Trophoblast cell (in vitro differentiated cells and primary cell): ENCODE data around the gene MRO.
A peak's percentile ranks its signal among the peaks of the same experiment; 100 is the strongest.

Experiments used
- DNase-seq, 2 donors: peaks; one replicate each; pipeline ENCODE4 v3.0.0-alpha.2; 2016
- H2AFZ ChIP-seq: 2 replicates; pipeline ENCODE4 v1.6.1; 2013; ENCODE audit warnings: low read length, moderate library complexity, mild to moderate bottlenecking; ENCODE audit not compliant: insufficient read depth, poor library complexity
- H2AK5ac ChIP-seq: 2 replicates; pipeline ENCODE4 v1.6.1; 2013; ENCODE audit warnings: mild to moderate bottlenecking, low read length
- H2BK120ac ChIP-seq: 2 replicates; pipeline ENCODE4 v1.6.1; 2013; ENCODE audit warnings: low read length, mild to moderate bottlenecking, moderate library complexity; ENCODE audit not compliant: insufficient read depth, poor library complexity
- H2BK12ac ChIP-seq: 2 replicates; pipeline ENCODE4 v1.6.1; 2013; ENCODE audit warnings: mild to moderate bottlenecking, low read length, moderate library complexity
- H2BK5ac ChIP-seq: 2 replicates; pipeline ENCODE4 v1.6.1; 2013; ENCODE audit warnings: low read length, low read depth, moderate library complexity, mild to moderate bottlenecking; ENCODE audit not compliant: poor library complexity
- H3K14ac ChIP-seq: 2 replicates; pipeline ENCODE4 v1.6.1; 2013; ENCODE audit warnings: mild to moderate bottlenecking, low read length
- H3K18ac ChIP-seq: 2 replicates; pipeline ENCODE4 v1.6.1; 2013; ENCODE audit warnings: mild to moderate bottlenecking, low read length
- H3K23ac ChIP-seq: 2 replicates; pipeline ENCODE4 v1.6.1; 2013; ENCODE audit warnings: low read length
- H3K27ac ChIP-seq: 2 replicates; pipeline ENCODE4 v1.5.1; 2013; ENCODE audit warnings: low read depth, mild to moderate bottlenecking, inconsistent platforms, low read length, moderate library complexity
- H3K27me3 ChIP-seq: 2 replicates; pipeline ENCODE4 v1.6.1; 2013; ENCODE audit warnings: inconsistent platforms, mild to moderate bottlenecking, low read length, moderate library complexity; ENCODE audit not compliant: insufficient read depth
- H3K36me3 ChIP-seq, 2 experiments: 1 replicate in 1 of 2; 2 replicates in 1 of 2; pipeline ENCODE4 v1.6.1; 2013; ENCODE audit warnings: low read length in 2 of 2, mild to moderate bottlenecking in 2 of 2, moderate library complexity in 1 of 2; ENCODE audit not compliant: insufficient read depth in 2 of 2, control insufficient read depth in 1 of 2
- H3K4ac ChIP-seq: 2 replicates; pipeline ENCODE4 v1.6.1; 2013; ENCODE audit warnings: low read depth, mild to moderate bottlenecking, low read length, moderate library complexity
- H3K4me1 ChIP-seq, 2 experiments: 1 replicate in 1 of 2; 2 replicates in 1 of 2; pipeline ENCODE4 v1.6.1; 2013; ENCODE audit warnings: low read length in 2 of 2, mild to moderate bottlenecking in 2 of 2, moderate library complexity in 1 of 2; ENCODE audit not compliant: insufficient read depth in 2 of 2, control insufficient read depth in 1 of 2
- H3K4me2 ChIP-seq: 2 replicates; pipeline ENCODE4 v1.6.1; 2013; ENCODE audit warnings: inconsistent platforms, mild to moderate bottlenecking, low read length, moderate library complexity
- H3K4me3 ChIP-seq: 2 replicates; pipeline ENCODE4 v1.5.1; 2013; ENCODE audit warnings: mild to moderate bottlenecking, low read depth, low read length, inconsistent platforms
- H3K79me1 ChIP-seq: one replicate; pipeline ENCODE4 v1.6.1; 2013; ENCODE audit warnings: low read length
- H3K79me2 ChIP-seq: 2 replicates; pipeline ENCODE4 v1.6.1; 2013; ENCODE audit warnings: low read length, mild to moderate bottlenecking; ENCODE audit not compliant: control insufficient read depth, insufficient read depth, poor library complexity
- H3K9ac ChIP-seq: 2 replicates; pipeline ENCODE4 v1.6.1; 2013; ENCODE audit warnings: mild to moderate bottlenecking, low read length
- H3K9me3 ChIP-seq: 2 replicates; pipeline ENCODE4 v1.6.1; 2013; ENCODE audit warnings: low read depth, mild to moderate bottlenecking, control low read depth, inconsistent platforms, low read length; ENCODE audit not compliant: insufficient read depth
- H4K12ac ChIP-seq: 2 replicates; pipeline ENCODE4 v1.6.1; 2013; ENCODE audit warnings: low read depth, mild to moderate bottlenecking, low read length, moderate library complexity
- H4K8ac ChIP-seq: 2 replicates; pipeline ENCODE4 v1.6.1; 2013; ENCODE audit warnings: low read depth, mild to moderate bottlenecking, low read length, moderate library complexity
- H4K91ac ChIP-seq: one replicate; pipeline ENCODE4 v1.6.1; 2013; ENCODE audit warnings: low read depth, mild to moderate bottlenecking, low read length, moderate library complexity
- WGBS: extraction: QIAGEN DNeasy Blood & Tissue Kit; methylation state at CpG from one replicate; pipeline ENCODE4 v1.1.7; 2013; ENCODE audit warnings: missing lambda C conversion rate; ENCODE audit not compliant: insufficient read length, insufficient coverage; ENCODE audit errors: extremely low coverage; 5-methylcytosine and 5-hydroxymethylcytosine counted together

MRO gene

GRCh38 chr18:50791599-50792438 lies 28.0 kb downstream of the MRO start:
- Histone ChIP-seq H2BK12ac (no peak overlapping the region), H3K4me1 (peaks cover 1 to 8% of the 10 kb centered on the region in 2 experiments), H3K9me3 (no peaks in the 10 kb centered on the region), H2BK120ac (no peak overlapping the region), H2BK5ac (no peak overlapping the region), H4K12ac (no peak overlapping the region), H3K4me2 (no peak overlapping the region), H2AK5ac (no peak overlapping the region), H3K4ac (no peak overlapping the region), H3K27ac (no peak overlapping the region), H3K79me1 (peaks cover 3% of the 10 kb centered on the region), H2AFZ (no peak overlapping the region), H3K27me3 (no peaks in the 10 kb centered on the region), H3K36me3 (no peaks in the 10 kb centered on the region), H3K9ac (no peak overlapping the region), H4K91ac (no peak overlapping the region), H3K18ac (no peak overlapping the region), H3K14ac (no peak overlapping the region), H3K79me2 (no peaks in the 10 kb centered on the region), H3K23ac (no peak overlapping the region), H3K4me3 (no peak overlapping the region), H4K8ac (no peak overlapping the region)
- WGBS, result no CpG with 5 or more reads among the region's 4 CpGs
- no peak for DNase-seq

GRCh38 chr18:50790948-50791347 lies 28.9 kb downstream of the MRO start:
- H3K79me2 ChIP-seq, result no peaks in the 10 kb centered on the region
- H4K8ac ChIP-seq, result no peak overlapping the region
- no peak overlapping the region for H3K27ac ChIP-seq
- no peaks in the 10 kb centered on the region for H3K27me3 ChIP-seq
- no peak overlapping the region for H3K23ac ChIP-seq
- H3K9me3 ChIP-seq, result no peaks in the 10 kb centered on the region
- no peak overlapping the region for H3K4me2 ChIP-seq
- no CpG with 5 or more reads among the region's 3 CpGs for WGBS
- H4K12ac ChIP-seq, result no peak overlapping the region
- no peak overlapping the region for H2BK120ac ChIP-seq
- no peak overlapping the region for H3K4ac ChIP-seq
- H2BK12ac ChIP-seq, result no peak overlapping the region
- H3K4me3 ChIP-seq, result no peak overlapping the region
- peaks cover 4 to 11% of the 10 kb centered on the region in 2 experiments for H3K4me1 ChIP-seq
- H2BK5ac ChIP-seq, result no peak overlapping the region
- no peak overlapping the region for H3K18ac ChIP-seq
- H3K9ac ChIP-seq, result no peak overlapping the region
- H4K91ac ChIP-seq, result no peak overlapping the region
- H3K79me1 ChIP-seq, result peaks cover 4% of the 10 kb centered on the region
- no peak overlapping the region for H2AK5ac ChIP-seq
- no peak overlapping the region for H2AFZ ChIP-seq
- no peaks in the 10 kb centered on the region for H3K36me3 ChIP-seq
- no peak for DNase-seq
- no peak overlapping the region for H3K14ac ChIP-seq

- H2AFZ ChIP-seq, result no peak overlapping the region
- H3K4me2 ChIP-seq, result no peak overlapping the region
- H3K36me3 ChIP-seq, result no peaks in the 10 kb centered on the region
- peaks cover 4 to 11% of the 10 kb centered on the region in 2 experiments for H3K4me1 ChIP-seq
- peak overlapping the region; percentile 40 for H2AK5ac ChIP-seq
- no peaks in the 10 kb centered on the region for H3K79me2 ChIP-seq
- no peaks in the 10 kb centered on the region for H3K9me3 ChIP-seq
- H3K27ac ChIP-seq, result no peak overlapping the region
- no peak overlapping the region for H2BK5ac ChIP-seq
- no peak overlapping the region for H3K14ac ChIP-seq
- peaks cover 4% of the 10 kb centered on the region for H3K79me1 ChIP-seq
- H2BK12ac ChIP-seq, result no peak overlapping the region
- no peak overlapping the region for H3K4me3 ChIP-seq
- H3K4ac ChIP-seq, result no peak overlapping the region
- DNase-seq, result no peak
- H4K91ac ChIP-seq, result no peak overlapping the region
- no peak overlapping the region for H4K12ac ChIP-seq
- no CpG with 5 or more reads among the region's 4 CpGs for WGBS
- H2BK120ac ChIP-seq, result peak overlapping the region; percentile 37
- no peak overlapping the region for H3K23ac ChIP-seq
- H3K18ac ChIP-seq, result no peak overlapping the region
- peak overlapping the region; percentile 24 for H4K8ac ChIP-seq
- no peaks in the 10 kb centered on the region for H3K27me3 ChIP-seq
- H3K9ac ChIP-seq, result no peak overlapping the region
These were observed 29.6 kb downstream of the MRO start for GRCh38 chr18:50790241-50790640.

GRCh38 chr18:50788284-50788683 lies 31.5 kb downstream of the MRO start:
- no peak overlapping the region for H4K8ac ChIP-seq
- no peak overlapping the region for H2BK5ac ChIP-seq
- H3K18ac ChIP-seq, result no peak overlapping the region
- no peak overlapping the region for H3K23ac ChIP-seq
- no peak overlapping the region for H3K4ac ChIP-seq
- H2BK120ac ChIP-seq, result no peak overlapping the region
- H3K27me3 ChIP-seq, result no peaks in the 10 kb centered on the region
- WGBS, result no CpG with 5 or more reads among the region's 6 CpGs
- H3K4me2 ChIP-seq, result no peak overlapping the region
- peaks cover 4% of the 10 kb centered on the region for H3K79me1 ChIP-seq
- H2BK12ac ChIP-seq, result peak overlapping the region; percentile 81
- no peak overlapping the region for H4K12ac ChIP-seq
- H3K36me3 ChIP-seq, result no peaks in the 10 kb centered on the region
- no peak overlapping the region for H3K27ac ChIP-seq
- no peaks in the 10 kb centered on the region for H3K9me3 ChIP-seq
- H4K91ac ChIP-seq, result no peak overlapping the region
- H2AK5ac ChIP-seq, result peak overlapping the region; percentile 29
- H3K14ac ChIP-seq, result no peak overlapping the region
- DNase-seq, result no peak
- H3K79me2 ChIP-seq, result no peaks in the 10 kb centered on the region
- no peak overlapping the region for H2AFZ ChIP-seq
- H3K9ac ChIP-seq, result no peak overlapping the region
- peaks cover 4 to 13% of the 10 kb centered on the region in 2 experiments for H3K4me1 ChIP-seq
- H3K4me3 ChIP-seq, result no peak overlapping the region
